Naive B cell (primary cell): ENCODE data around the gene C1orf56. TPM values are rescaled to one million over a fixed set of nuclear protein-coding genes. Genes with fewer than 3 reads are reported as not detected.
"Not testable (repeated sequence)": the region's sequence is repeated elsewhere in the genome, so short reads cannot be mapped to it uniquely, and the experiment has no call there.

Experiments
- ATAC-seq, 2 donors: fragments of 150-1000 bp; cut with Tn5 transposase; 2 replicates each; pipeline ENCODE4 v1.10.0; 2021; ENCODE audit warnings: low read depth in 2 of 2, mild to moderate bottlenecking in 2 of 2, moderate library complexity in 2 of 2
- DNase-seq: peaks from one replicate; pipeline ENCODE4 v3.0.0; 2022
- H3K27ac Mint-ChIP-seq, 6 donors: one replicate each; pipeline ENCODE4 v1.8.0; 2020 to 2022; ENCODE audit warnings: mild to moderate bottlenecking in 6 of 6, mixed read lengths in 6 of 6, moderate library complexity in 5 of 6, inconsistent platforms in 2 of 6
- H3K27me3 Mint-ChIP-seq, 3 donors: one replicate each; pipeline ENCODE4 v1.8.0; 2021 to 2022; ENCODE audit warnings: mixed read lengths in 3 of 3, mild to moderate bottlenecking in 1 of 3
- H3K36me3 Mint-ChIP-seq, 2 donors: one replicate each; pipeline ENCODE4 v1.8.0; 2020 to 2022; ENCODE audit warnings: mixed read lengths in 2 of 2, inconsistent platforms in 1 of 2, mild to moderate bottlenecking in 1 of 2
- H3K4me1 Mint-ChIP-seq, 3 donors: one replicate each; pipeline ENCODE4 v1.8.0; 2020 to 2022; ENCODE audit warnings: mixed read lengths in 3 of 3, inconsistent platforms in 1 of 3, mild to moderate bottlenecking in 1 of 3, moderate library complexity in 1 of 3
- H3K4me3 Mint-ChIP-seq, 8 donors: one replicate each; pipeline ENCODE4 v1.8.0; 2020 to 2022; ENCODE audit warnings: mild to moderate bottlenecking in 8 of 8, mixed read lengths in 8 of 8, moderate library complexity in 8 of 8, inconsistent platforms in 2 of 8
- H3K9me3 Mint-ChIP-seq, 7 donors: one replicate each; pipeline ENCODE4 v1.8.0; 2020 to 2022; ENCODE audit warnings: mixed read lengths in 7 of 7, mild to moderate bottlenecking in 5 of 7, inconsistent platforms in 2 of 7, moderate library complexity in 1 of 7
- polyA plus RNA-seq, 6 donors: library from polyadenylated mRNA; unstranded; fragments of 300-500 nt; fragmentation: Illumina TruSeq; gene quantifications; one replicate each; pipeline ENCODE4 v1.2.3, GENCODE V29; 2021; ENCODE audit warnings: low read depth in 6 of 6

The C1orf56 gene
- polyA plus RNA-seq, 6 donors from 2014 or later: 1.3 to 10.7 (median 8.2) TPM

GRCh38 chr1:151097426-151097825 lies 49.9 kb downstream of the C1orf56 start:
- not testable (repeated sequence) for DNase-seq, H3K9me3 Mint-ChIP-seq, H3K27me3 Mint-ChIP-seq, H3K4me3 Mint-ChIP-seq, H3K4me1 Mint-ChIP-seq, ATAC-seq, H3K36me3 Mint-ChIP-seq
- H3K27ac Mint-ChIP-seq: peak overlapping the region in 1 of 6 donors; percentile 13

- Mint-ChIP-seq H3K9me3 (no peaks in the 10 kb centered on the region), H3K4me3 (no peak overlapping the region), H3K27ac (no peak overlapping the region), H3K36me3 (no peaks in the 10 kb centered on the region), H3K27me3 (no peaks in the 10 kb centered on the region), H3K4me1 (no peaks in the 10 kb centered on the region)
- no peak for ATAC-seq
- DNase-seq: no peak
Observed at GRCh38 chr1:151098126-151098525, 50.6 kb downstream of the C1orf56 start.

Other genes starting within 250 kb of the C1orf56 start
- gene CTSK, start 239.5 kb upstream of the C1orf56 start, polyA plus RNA-seq: 1 to 10 TPM in 1 of 6 donors, under 1 TPM in 3, not detected in 2; 0.18 to 1.2 (median 0.51) TPM
- gene ARNT, start 171.2 kb upstream of the C1orf56 start, polyA plus RNA-seq: 10 to 100 TPM; 15.0 to 33.4 (median 26.0) TPM
- not detected for gene CTXND2, start 160.6 kb upstream of the C1orf56 start, polyA plus RNA-seq
- gene SETDB1, start 121.4 kb upstream of the C1orf56 start, polyA plus RNA-seq: 10 to 100 TPM; 16.5 to 30.5 (median 22.6) TPM
- gene CERS2, start 72.9 kb upstream of the C1orf56 start, polyA plus RNA-seq: 100 to 1,000 TPM in 4 of 6 donors, 10 to 100 TPM in 2; 95.5 to 127 (median 115) TPM
- under 1 TPM in 2 of 6 donors, not detected in 4; 0.13 to 0.42 TPM for gene ANXA9, start 65.5 kb upstream of the C1orf56 start, polyA plus RNA-seq
- 1 to 10 TPM; 2.4 to 8.8 (median 3.5) TPM for gene MINDY1, start 40.8 kb upstream of the C1orf56 start, polyA plus RNA-seq
- gene PRUNE1, start 39.3 kb upstream of the C1orf56 start, polyA plus RNA-seq: 10 to 100 TPM; 40.2 to 89.9 (median 48.7) TPM
- gene BNIPL, start 11.2 kb upstream of the C1orf56 start, polyA plus RNA-seq: under 1 TPM in 1 of 6 donors, not detected in 5; 0.19 TPM
- 100 to 1,000 TPM in 5 of 6 donors, 10 to 100 TPM in 1; 98.9 to 152 (median 119) TPM for gene CDC42SE1, start 11.9 kb downstream of the C1orf56 start, polyA plus RNA-seq
- 1 to 10 TPM in 5 of 6 donors, under 1 TPM in 1; 0.82 to 3.1 (median 2.5) TPM for gene MLLT11, start 12.6 kb downstream of the C1orf56 start, polyA plus RNA-seq
- 1 to 10 TPM; 2.4 to 9.2 (median 4.8) TPM for gene GABPB2, start 23.0 kb downstream of the C1orf56 start, polyA plus RNA-seq
- gene SEMA6C, start 98.9 kb downstream of the C1orf56 start, polyA plus RNA-seq: not detected
- gene TNFAIP8L2, start 108.9 kb downstream of the C1orf56 start, polyA plus RNA-seq: 10 to 100 TPM in 2 of 6 donors, 1 to 10 TPM in 3, not detected in 1; 5.0 to 15.6 (median 8.3) TPM
- 1 to 10 TPM in 1 of 6 donors, under 1 TPM in 4, not detected in 1; 0.25 to 1.1 (median 0.60) TPM for gene LYSMD1, start 118.2 kb downstream of the C1orf56 start, polyA plus RNA-seq
- 10 to 100 TPM; 62.2 to 96.1 (median 71.2) TPM for gene SCNM1, start 118.4 kb downstream of the C1orf56 start, polyA plus RNA-seq
- 1 to 10 TPM in 1 of 6 donors, under 1 TPM in 2, not detected in 3; 0.32 to 1.2 (median 0.53) TPM for gene TMOD4, start 128.2 kb downstream of the C1orf56 start, polyA plus RNA-seq
- 10 to 100 TPM; 58.1 to 81.1 (median 72.1) TPM for gene VPS72, start 142.4 kb downstream of the C1orf56 start, polyA plus RNA-seq
- 10 to 100 TPM; 17.0 to 22.9 (median 19.7) TPM for gene PIP5K1A, start 150.8 kb downstream of the C1orf56 start, polyA plus RNA-seq
- 100 to 1,000 TPM; 253 to 417 (median 291) TPM for gene PSMD4, start 207.0 kb downstream of the C1orf56 start, polyA plus RNA-seq
- gene ZNF687, start 234.5 kb downstream of the C1orf56 start, polyA plus RNA-seq: 1 to 10 TPM in 4 of 6 donors, under 1 TPM in 2; 0.08 to 2.6 (median 1.6) TPM